Body of pancreas (tissue), 4 donors: ENCODE results near the gene RSRC1. TPM values are rescaled to one million over a fixed set of nuclear protein-coding genes. Genes with fewer than 3 reads are reported as not detected.
"Not testable (repeated sequence)": the region's sequence is repeated elsewhere in the genome, so short reads cannot be mapped to it uniquely, and the experiment has no call there.

Experiments
- ATAC-seq: fragments of 150-250 bp; one replicate; pipeline ENCODE4 v1.9.1; 2016
- DNase-seq, 4 donors: peaks; one replicate each; pipeline ENCODE4 v3.0.0-alpha.2; 2019
- H3K27ac ChIP-seq, 4 donors: fragments of 200-600 bp; sonication (generic); 1 replicate in 3 of 4; 2 replicates in 1 of 4; pipeline versions ENCODE4 v1.5.1 to v1.6.1; 2016 to 2019; ENCODE audit warnings: mild to moderate bottlenecking in 1 of 4, mixed read lengths in 1 of 4, moderate library complexity in 1 of 4
- H3K27me3 ChIP-seq, 2 donors: fragments of 200-600 bp; sonication (generic); one replicate each; pipeline ENCODE4 v1.6.0; 2016; ENCODE audit warnings: mild to moderate bottlenecking in 1 of 2
- H3K36me3 ChIP-seq, 2 donors: fragments of 200-600 bp; sonication (generic); replicated peaks in 1 of 2; 2 replicates each; pipeline ENCODE4 v1.5.1; 2016; ENCODE audit warnings: low read depth in 2 of 2; ENCODE audit not compliant: insufficient read depth in 1 of 2
- H3K4me1 ChIP-seq: fragments of 200-600 bp; sonication (generic); one replicate; pipeline ENCODE4 v1.6.0; 2016
- H3K4me3 ChIP-seq, 2 donors: fragments of 200-600 bp; sonication (generic); 1 replicate in 1 of 2; 2 replicates in 1 of 2; pipeline ENCODE4 v1.5.1; 2016 to 2019
- H3K9me3 ChIP-seq, 3 donors: fragments of 200-600 bp; sonication (generic); 1 replicate in 2 of 3; 2 replicates in 1 of 3; pipeline ENCODE4 v1.5.1; 2016
- POLR2A ChIP-seq, 3 donors: fragments of 450-650 bp; IDR thresholded peaks; one replicate each; pipeline ENCODE4 v1.6.1; 2016; ENCODE audit warnings: antibody characterized with exemption in 3 of 3, mild to moderate bottlenecking in 2 of 3
- WGBS, 2 donors: methylation state at CpG; one replicate each; pipeline ENCODE4 v1.1.5; 2017; 5-methylcytosine and 5-hydroxymethylcytosine counted together
- intact Hi-C: fragments of 100-400 bp; cut with DNase I; formaldehyde crosslinking; loops from one replicate; pipeline ENCODE4 v1.15.1; 2023
- total RNA-seq, 2 donors: library from RNA; depleted of rRNA; stranded (reverse); fragments of >200 nt; gene quantifications; one replicate each; pipeline ENCODE4 v1.1.0, GENCODE V29; 2016
- TF ChIP-seq, protein P1 (sequence below), 7 experiments: fragments of 450-650 bp in 4 of 7; fragments of 200-600 bp in 3 of 7; sonication (generic) in 3 of 7; IDR thresholded peaks; one replicate each; pipeline ENCODE4 v1.5.1; 2016 to 2019; ENCODE audit warnings: antibody characterized with exemption in 7 of 7

Gene RSRC1
- total RNA-seq, 2 donors from 2014 or later: 18.5 to 21.5 TPM

GRCh38 chr3:158492685-158493084 lies 382.8 kb downstream of the RSRC1 start:
- 78 to 88% methylated on average over 3 of the region's 3 CpGs for WGBS, 2 donors
- ATAC-seq (no peak), DNase-seq (no peak)
- Histone ChIP-seq H3K36me3 (no peaks in the 10 kb centered on the region), H3K27ac (no peak overlapping the region), H3K4me1 (no peaks in the 10 kb centered on the region), H3K9me3 (no peaks in the 10 kb centered on the region), H3K4me3 (no peak overlapping the region), H3K27me3 (no peaks in the 10 kb centered on the region)
- intact Hi-C loops: no loop called here
- no peak for TF ChIP-seq POLR2A (IDR thresholded peaks at IDR 0.05)
- TF ChIP-seq, protein P1, sequence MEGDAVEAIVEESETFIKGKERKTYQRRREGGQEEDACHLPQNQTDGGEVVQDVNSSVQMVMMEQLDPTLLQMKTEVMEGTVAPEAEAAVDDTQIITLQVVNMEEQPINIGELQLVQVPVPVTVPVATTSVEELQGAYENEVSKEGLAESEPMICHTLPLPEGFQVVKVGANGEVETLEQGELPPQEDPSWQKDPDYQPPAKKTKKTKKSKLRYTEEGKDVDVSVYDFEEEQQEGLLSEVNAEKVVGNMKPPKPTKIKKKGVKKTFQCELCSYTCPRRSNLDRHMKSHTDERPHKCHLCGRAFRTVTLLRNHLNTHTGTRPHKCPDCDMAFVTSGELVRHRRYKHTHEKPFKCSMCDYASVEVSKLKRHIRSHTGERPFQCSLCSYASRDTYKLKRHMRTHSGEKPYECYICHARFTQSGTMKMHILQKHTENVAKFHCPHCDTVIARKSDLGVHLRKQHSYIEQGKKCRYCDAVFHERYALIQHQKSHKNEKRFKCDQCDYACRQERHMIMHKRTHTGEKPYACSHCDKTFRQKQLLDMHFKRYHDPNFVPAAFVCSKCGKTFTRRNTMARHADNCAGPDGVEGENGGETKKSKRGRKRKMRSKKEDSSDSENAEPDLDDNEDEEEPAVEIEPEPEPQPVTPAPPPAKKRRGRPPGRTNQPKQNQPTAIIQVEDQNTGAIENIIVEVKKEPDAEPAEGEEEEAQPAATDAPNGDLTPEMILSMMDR (IDR thresholded peaks at IDR 0.05): no peak

DNA sequence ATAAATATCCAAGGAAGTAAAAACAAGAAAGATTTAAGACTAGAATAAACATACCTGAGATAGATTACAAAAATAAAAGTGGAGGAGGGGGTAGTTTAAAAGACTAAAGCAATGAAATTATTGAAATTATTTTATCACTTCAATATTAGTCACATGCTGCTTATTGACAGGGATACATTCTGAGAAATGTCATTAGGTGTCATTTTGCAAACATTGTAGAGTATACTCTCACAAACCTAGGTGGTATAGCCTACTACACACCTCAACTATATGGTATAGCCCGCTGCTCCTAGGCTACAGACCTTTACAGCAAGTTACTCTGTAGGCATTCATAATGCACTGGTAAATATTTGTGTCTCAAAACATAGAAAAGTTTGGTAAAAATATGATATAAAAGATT lies 384.0 kb downstream of the RSRC1 start:
- Histone ChIP-seq H3K27me3 (no peaks in the 10 kb centered on the region), H3K36me3 (no peaks in the 10 kb centered on the region), H3K27ac (no peak overlapping the region), H3K4me3 (no peak overlapping the region), H3K9me3 (no peaks in the 10 kb centered on the region), H3K4me1 (no peaks in the 10 kb centered on the region)
- intact Hi-C loops: no loop called here
- no peak for TF ChIP-seq POLR2A (IDR thresholded peaks at IDR 0.05)
- TF ChIP-seq, protein P1 (IDR thresholded peaks at IDR 0.05): no peak
- ATAC-seq (no peak), DNase-seq (no peak)
- WGBS, 2 donors: 100% methylated on average over 1 of the region's 1 CpG

- Histone ChIP-seq H3K27me3 (no peaks in the 10 kb centered on the region), H3K4me3 (no peak overlapping the region), H3K9me3 (no peaks in the 10 kb centered on the region), H3K27ac (no peak overlapping the region), H3K4me1 (no peaks in the 10 kb centered on the region), H3K36me3 (no peaks in the 10 kb centered on the region)
- ATAC-seq (no peak), DNase-seq (no peak)
- 74 to 91% methylated on average over 5 of the region's 5 CpGs for WGBS, 2 donors
- intact Hi-C loops: no loop called here
- TF ChIP-seq, protein P1 (IDR thresholded peaks at IDR 0.05): no peak
- TF ChIP-seq POLR2A (IDR thresholded peaks at IDR 0.05): no peak
Observed at GRCh38 chr3:158494673-158495072, 384.8 kb downstream of the RSRC1 start.

DNA sequence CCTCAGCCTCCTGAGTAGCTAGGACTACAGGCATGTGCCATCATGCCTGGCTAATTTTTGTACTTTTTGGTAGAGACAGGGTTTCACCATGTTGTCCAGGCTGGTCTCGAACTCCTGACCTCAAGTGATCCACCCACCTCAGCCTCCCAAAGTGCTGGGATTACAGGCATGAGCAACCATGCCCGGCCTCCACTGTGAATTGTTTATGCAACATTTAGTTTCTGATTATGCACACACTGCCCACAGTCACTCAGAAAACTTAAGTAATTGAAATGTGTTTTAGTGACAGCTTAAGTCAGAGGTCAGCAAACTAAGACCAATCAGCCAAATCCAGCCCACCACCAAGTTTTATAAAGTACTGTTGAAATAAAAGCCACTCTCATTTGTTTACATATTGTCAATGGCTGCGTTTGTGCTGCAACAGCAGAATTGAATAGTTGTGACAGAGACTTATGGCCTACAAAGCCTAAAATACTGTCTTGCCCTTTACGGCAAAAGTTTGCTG lies 385.6 kb downstream of the RSRC1 start:
- WGBS, 2 donors: 86 to 92% methylated on average over 4 of the region's 4 CpGs
- H3K27me3 ChIP-seq, H3K4me1 ChIP-seq, H3K9me3 ChIP-seq, H3K4me3 ChIP-seq, H3K36me3 ChIP-seq, DNase-seq, H3K27ac ChIP-seq, intact Hi-C loops, ATAC-seq: not testable (repeated sequence)

GRCh38 chr3:158505117-158505516 lies 395.2 kb downstream of the RSRC1 start:
- DNase-seq (no peak), ATAC-seq (no peak)
- no peak for TF ChIP-seq POLR2A (IDR thresholded peaks at IDR 0.05)
- TF ChIP-seq, protein P1 (IDR thresholded peaks at IDR 0.05): no peak
- Histone ChIP-seq H3K36me3 (no peaks in the 10 kb centered on the region), H3K9me3 (no peaks in the 10 kb centered on the region), H3K27ac (no peak overlapping the region), H3K4me1 (no peaks in the 10 kb centered on the region), H3K27me3 (no peaks in the 10 kb centered on the region), H3K4me3 (no peak overlapping the region)
- intact Hi-C loops: no loop called here
